GF-D8 (cell line): ENCODE measurements around the gene CDH3.

Experiments used
- DNase-seq: peaks from one replicate; lab custom pipeline; 2025; lab: John Stamatoyannopoulos, UW

Gene CDH3

GRCh38 chr16:68644715-68645493, at the start of gene CDH3:
Gene CDH3, plus strand, starts transcription at chr16:68645310. Its CDS starts 70 bp downstream, at chr16:68645380.
- DNase-seq, result no peak

- no peak for DNase-seq
These were observed 48.8 kb upstream of the CDH3 start for GRCh38 chr16:68596266-68596665.

GRCh38 chr16:68599586-68599985, 45.5 kb upstream of the CDH3 start:
- no peak for DNase-seq

GRCh38 chr16:68605746-68606145, 39.4 kb upstream of the CDH3 start:
- DNase-seq, result no peak

GRCh38 chr16:68607443-68607842, 37.7 kb upstream of the CDH3 start:
- no peak for DNase-seq

GRCh38 chr16:68608330-68608729, 36.8 kb upstream of the CDH3 start:
- DNase-seq, result no peak

- no peak for DNase-seq
These were observed 32.1 kb upstream of the CDH3 start for GRCh38 chr16:68612996-68613395.

GRCh38 chr16:68617734-68618133, 27.4 kb upstream of the CDH3 start:
- no peak for DNase-seq

GRCh38 chr16:68626557-68626956, 18.6 kb upstream of the CDH3 start:
- DNase-seq, result no peak

- no peak for DNase-seq
These were observed 17.1 kb upstream of the CDH3 start for GRCh38 chr16:68627951-68628425.

GRCh38 chr16:68629351-68629910, 15.7 kb upstream of the CDH3 start:
- DNase-seq, result no peak

- DNase-seq, result no peak
These were observed 9.0 kb upstream of the CDH3 start for GRCh38 chr16:68636064-68636560.

- DNase-seq, result no peak
These were observed 8.3 kb upstream of the CDH3 start for GRCh38 chr16:68636818-68637217.

- DNase-seq, result no peak
These were observed 4.1 kb upstream of the CDH3 start for GRCh38 chr16:68640972-68641371.

- no peak for DNase-seq
These were observed 3.1 kb upstream of the CDH3 start for GRCh38 chr16:68642047-68642435.

GRCh38 chr16:68642436-68643101, 2.5 kb upstream of the CDH3 start:
- no peak for DNase-seq

GRCh38 chr16:68643227-68643626, 1.9 kb upstream of the CDH3 start:
- DNase-seq, result no peak

- DNase-seq, result no peak
These were observed 1.3 kb upstream of the CDH3 start for GRCh38 chr16:68643847-68644246.

GRCh38 chr16:68644296-68644695, 814 bp upstream of the CDH3 start:
- no peak for DNase-seq

GRCh38 chr16:68645494-68646388, 631 bp downstream of the CDH3 start:
- DNase-seq, result no peak

GRCh38 chr16:68646953-68647659, 2.0 kb downstream of the CDH3 start:
- no peak for DNase-seq
